Measurements from ENCODE around the gene DRC7.

- TF ChIP-seq EZH2 (IDR thresholded peaks at IDR 0.05; ENCODE audit: low read length, unreplicated experiment) (no peak), CTCF (conservative IDR thresholded peaks at IDR 0.05; ENCODE audit: low read depth, low read length) (no peak)
These were observed 9.0 kb upstream of the DRC7 start for GRCh38 chr16:57685633-57686032.

Data from PC-3 (cell line).